GM12874 (cell line): ENCODE measurements around the gene FREY1.

ENCODE experiments used
- CTCF ChIP-seq: IDR thresholded peaks from 2 replicates; pipeline ENCODE4 v1.5.1; 2011; ENCODE audit warnings: low read depth, mild to moderate bottlenecking, control low read depth, low read length, moderate library complexity; ENCODE audit not compliant: insufficient read depth

FREY1 gene

GRCh38 chr11:45922425-45923082 lies 15.5 kb upstream of the FREY1 start, which contains the start of gene LARGE2:
Gene LARGE2, plus strand, starts transcription at chr11:45922656. Its CDS starts 227 bp downstream, at chr11:45922883.
- no peak for TF ChIP-seq CTCF

- TF ChIP-seq CTCF = no peak
Observed at GRCh38 chr11:45921561-45922424, 14.7 kb upstream of the FREY1 start.

- TF ChIP-seq CTCF = no peak
Observed at GRCh38 chr11:45920531-45921477, 13.7 kb upstream of the FREY1 start.

- no peak for TF ChIP-seq CTCF
Observed at GRCh38 chr11:45919806-45920530, 12.9 kb upstream of the FREY1 start.

- no peak for TF ChIP-seq CTCF
Observed at GRCh38 chr11:45918962-45919675, 12.0 kb upstream of the FREY1 start.

- no peak for TF ChIP-seq CTCF
Observed at GRCh38 chr11:45918331-45918941, 11.4 kb upstream of the FREY1 start.
